Measurements from ENCODE around the gene PAWR. TPM values are rescaled to one million over a fixed set of nuclear protein-coding genes. Genes with fewer than 3 reads are reported as not detected.

Gene PAWR
- total RNA-seq, 1 experiment from 2014 or later: 153 TPM

- no peak for DNase-seq (ENCODE audit: low read depth)
Measured at GRCh38 chr12:79552192-79552591, 138.6 kb downstream of the PAWR start.

GRCh38 chr12:79549531-79550271 lies 141.1 kb downstream of the PAWR start:
- DNase-seq (ENCODE audit: low read depth): no peak

GRCh38 chr12:79548610-79548924 lies 142.2 kb downstream of the PAWR start:
- no peak for DNase-seq (ENCODE audit: low read depth)

GRCh38 chr12:79547735-79548609 lies 142.8 kb downstream of the PAWR start:
- peak; percentile 87 for DNase-seq (ENCODE audit: low read depth)

GRCh38 chr12:79547044-79547734 lies 143.6 kb downstream of the PAWR start:
- DNase-seq (ENCODE audit: low read depth): peak; percentile 98

GRCh38 chr12:79546466-79547043 lies 144.2 kb downstream of the PAWR start:
- peak; percentile 93 for DNase-seq (ENCODE audit: low read depth)

GRCh38 chr12:79544439-79544838 lies 146.3 kb downstream of the PAWR start:
- DNase-seq (ENCODE audit: low read depth): peak; percentile 19

- DNase-seq (ENCODE audit: low read depth): no peak
Measured at GRCh38 chr12:79537675-79538074, 153.1 kb downstream of the PAWR start.

GRCh38 chr12:79535751-79536150 lies 155.0 kb downstream of the PAWR start:
- DNase-seq (ENCODE audit: low read depth): no peak

Other genes starting within 250 kb of the PAWR start
- 36.3 and 43.4 TPM in 2 replicates for gene PPP1R12A, start 244.1 kb upstream of the PAWR start, total RNA-seq (2014; rRNA removed; shearing (Covaris generic))

Data from HT1080 (cell line).